GM19193 (cell line): ENCODE data around the gene MYCBPAP.

Experiments used
- POLR2A ChIP-seq: IDR thresholded peaks from 4 replicates; pipeline ENCODE4 v1.6.1; 2011; ENCODE audit not compliant: insufficient read depth, insufficient read length; ENCODE audit errors: extremely low read depth

Gene MYCBPAP

GRCh38 chr17:50467855-50468303 lies 40.4 kb upstream of the MYCBPAP start:
- TF ChIP-seq POLR2A = no peak

GRCh38 chr17:50468304-50469207 lies 39.7 kb upstream of the MYCBPAP start, which contains the start of gene CHAD:
CHAD (minus strand) TSS chr17:50468880; CDS start chr17:50468813, 67 bp downstream.
- TF ChIP-seq POLR2A = no peak

- no peak for TF ChIP-seq POLR2A
These were observed 39.0 kb upstream of the MYCBPAP start for GRCh38 chr17:50469208-50469605.

- TF ChIP-seq POLR2A = no peak
These were observed 38.5 kb upstream of the MYCBPAP start for GRCh38 chr17:50469671-50470305.

GRCh38 chr17:50470426-50470825 lies 37.8 kb upstream of the MYCBPAP start:
- TF ChIP-seq POLR2A = no peak

GRCh38 chr17:50471009-50471905 lies 37.0 kb upstream of the MYCBPAP start:
- no peak for TF ChIP-seq POLR2A

GRCh38 chr17:50472286-50472685 lies 36.0 kb upstream of the MYCBPAP start:
- no peak for TF ChIP-seq POLR2A

GRCh38 chr17:50473901-50474300 lies 34.3 kb upstream of the MYCBPAP start:
- TF ChIP-seq POLR2A = no peak

- TF ChIP-seq POLR2A = no peak
These were observed 33.7 kb upstream of the MYCBPAP start for GRCh38 chr17:50474523-50474922.

- no peak for TF ChIP-seq POLR2A
These were observed 32.9 kb upstream of the MYCBPAP start for GRCh38 chr17:50475362-50475761.

GRCh38 chr17:50476545-50477315 lies 31.5 kb upstream of the MYCBPAP start:
- no peak for TF ChIP-seq POLR2A

GRCh38 chr17:50477976-50478375 lies 30.3 kb upstream of the MYCBPAP start:
- no peak for TF ChIP-seq POLR2A

- peak; percentile 94 for TF ChIP-seq POLR2A
These were observed 29.6 kb upstream of the MYCBPAP start, which contains the start of gene RSAD1 for GRCh38 chr17:50478391-50479381. RSAD1 (plus strand) TSS chr17:50478860; CDS start chr17:50478885, 25 bp downstream.

GRCh38 chr17:50479522-50480141 lies 28.6 kb upstream of the MYCBPAP start:
- TF ChIP-seq POLR2A = no peak
